C4-2B (cell line): Measurements from ENCODE around the gene SLC22A15.

Source experiments
- ZFX ChIP-seq: fragments of 450-650 bp; IDR thresholded peaks from 2 replicates; pipeline ENCODE4 v1.6.1; 2017
- TF ChIP-seq, protein P1 (sequence below): fragments of 450-650 bp; conservative IDR thresholded peaks from 2 replicates; pipeline ENCODE4 v1.5.1; 2017; ENCODE audit warnings: mild to moderate bottlenecking

- TF ChIP-seq, protein P1, sequence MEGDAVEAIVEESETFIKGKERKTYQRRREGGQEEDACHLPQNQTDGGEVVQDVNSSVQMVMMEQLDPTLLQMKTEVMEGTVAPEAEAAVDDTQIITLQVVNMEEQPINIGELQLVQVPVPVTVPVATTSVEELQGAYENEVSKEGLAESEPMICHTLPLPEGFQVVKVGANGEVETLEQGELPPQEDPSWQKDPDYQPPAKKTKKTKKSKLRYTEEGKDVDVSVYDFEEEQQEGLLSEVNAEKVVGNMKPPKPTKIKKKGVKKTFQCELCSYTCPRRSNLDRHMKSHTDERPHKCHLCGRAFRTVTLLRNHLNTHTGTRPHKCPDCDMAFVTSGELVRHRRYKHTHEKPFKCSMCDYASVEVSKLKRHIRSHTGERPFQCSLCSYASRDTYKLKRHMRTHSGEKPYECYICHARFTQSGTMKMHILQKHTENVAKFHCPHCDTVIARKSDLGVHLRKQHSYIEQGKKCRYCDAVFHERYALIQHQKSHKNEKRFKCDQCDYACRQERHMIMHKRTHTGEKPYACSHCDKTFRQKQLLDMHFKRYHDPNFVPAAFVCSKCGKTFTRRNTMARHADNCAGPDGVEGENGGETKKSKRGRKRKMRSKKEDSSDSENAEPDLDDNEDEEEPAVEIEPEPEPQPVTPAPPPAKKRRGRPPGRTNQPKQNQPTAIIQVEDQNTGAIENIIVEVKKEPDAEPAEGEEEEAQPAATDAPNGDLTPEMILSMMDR = no peak
- TF ChIP-seq ZFX = no peak
These were observed 99.7 kb downstream of the SLC22A15 start for GRCh38 chr1:116075990-116076389.
